Stimulated activated CD8-positive, alpha-beta memory T cell treated with anti-CD3 and anti-CD28 coated beads, Interleukin-4, amount 100 ng/mL, for 48 hours (primary cell): Measurements from ENCODE around the gene OR5D14.

ENCODE experiments used
- DNase-seq: peaks from one replicate; pipeline ENCODE4 v3.0.0-alpha.2; 2020

Gene OR5D14

DNA sequence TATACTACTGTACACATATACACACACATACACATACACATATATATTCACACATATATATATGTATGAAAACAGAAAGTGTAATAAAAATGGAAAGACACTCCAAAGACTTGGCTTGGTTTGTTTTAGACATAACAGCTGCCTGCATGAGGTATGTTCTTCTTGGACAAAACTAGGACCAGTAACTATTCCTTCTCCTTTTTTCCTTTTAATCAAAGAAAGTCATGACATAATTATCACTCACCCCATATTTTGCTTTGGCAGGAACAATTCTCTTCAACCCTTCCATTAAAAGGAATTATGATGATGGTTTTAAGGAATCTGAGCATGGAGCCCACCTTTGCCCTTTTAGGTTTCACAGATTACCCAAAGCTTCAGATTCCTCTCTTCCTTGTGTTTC, at the start of gene OR5D14:
Gene OR5D14, plus strand, starts transcription at position 301 of the 400 bp plus-strand sequence. Its CDS starts 0 bp downstream, at position 301.
- no peak for DNase-seq

DNA sequence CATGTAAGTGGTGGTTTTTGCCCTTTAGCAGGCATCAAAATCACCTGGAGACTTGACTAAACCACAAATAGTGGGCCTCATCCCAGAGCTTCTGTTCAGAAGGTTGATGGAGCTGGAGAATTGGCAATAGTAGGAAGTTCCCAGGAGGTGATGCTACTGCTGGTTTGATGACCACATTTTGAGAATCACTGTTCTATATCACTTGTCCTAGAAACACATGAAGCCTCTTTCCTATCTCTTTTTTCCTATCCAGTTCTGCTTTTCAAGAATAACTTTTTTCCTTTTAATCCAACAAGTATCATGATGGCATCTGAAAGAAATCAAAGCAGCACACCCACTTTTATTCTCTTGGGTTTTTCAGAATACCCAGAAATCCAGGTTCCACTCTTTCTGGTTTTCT, 22.2 kb upstream of the OR5D14 start, which contains the start of gene OR5D13:
Gene OR5D13, plus strand, starts transcription at position 301 of the 400 bp plus-strand sequence. Its CDS starts 0 bp downstream, at position 301.
- no peak for DNase-seq

DNA sequence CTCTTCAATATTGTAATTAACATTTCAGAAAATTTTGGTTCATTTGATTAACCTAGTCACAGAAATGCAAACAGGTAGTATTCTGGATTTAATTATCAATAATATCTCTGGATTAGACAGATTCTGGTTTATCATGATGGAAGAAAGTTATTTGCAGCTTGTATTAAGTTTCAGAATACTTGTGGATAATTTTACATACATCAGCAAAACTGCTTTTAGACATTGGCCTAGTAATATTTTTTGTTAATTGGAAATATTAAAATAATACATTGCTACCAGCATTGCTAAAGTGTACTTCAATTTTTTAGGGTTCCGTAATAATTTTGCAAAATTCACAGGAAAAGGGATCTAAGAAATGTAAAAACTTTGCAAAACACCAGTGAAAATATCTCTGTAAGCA, 3.8 kb upstream of the OR5D14 start:
- no peak for DNase-seq

GRCh38 chr11:55793321-55793720, 2.0 kb upstream of the OR5D14 start:
- no peak for DNase-seq

- DNase-seq: no peak
These were observed 10.9 kb downstream of the OR5D14 start for GRCh38 chr11:55806248-55806647.

GRCh38 chr11:55811067-55811466, 15.7 kb downstream of the OR5D14 start, which contains the start of gene OR5L1:
Gene OR5L1, plus strand, starts transcription at chr11:55811367. Its CDS starts 100 bp downstream, at chr11:55811467.
- DNase-seq: no peak

GRCh38 chr11:55819330-55819729, 24.0 kb downstream of the OR5D14 start, which contains the start of gene OR5D18:
Gene OR5D18, plus strand, starts transcription at chr11:55819630. Its CDS starts 0 bp downstream, at chr11:55819630.
- no peak for DNase-seq

DNA sequence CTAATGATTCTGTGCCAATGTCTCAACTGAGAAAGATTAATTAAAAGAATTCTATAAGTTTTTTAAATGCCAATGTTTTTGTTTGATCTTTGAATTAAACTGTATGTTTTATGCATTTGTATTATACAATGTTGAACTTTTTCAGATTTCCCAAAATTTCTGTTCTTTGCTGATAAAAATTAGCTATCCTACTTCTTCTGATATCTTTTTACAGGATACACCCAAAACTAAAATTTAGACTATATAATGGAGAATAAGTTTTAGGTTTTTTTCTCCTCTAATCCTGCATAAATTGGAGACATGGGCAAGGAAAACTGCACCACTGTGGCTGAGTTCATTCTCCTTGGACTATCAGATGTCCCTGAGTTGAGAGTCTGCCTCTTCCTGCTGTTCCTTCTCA, 31.6 kb downstream of the OR5D14 start, which contains the start of gene OR5L2:
Gene OR5L2, plus strand, starts transcription at position 301 of the 400 bp plus-strand sequence. Its CDS starts 0 bp downstream, at position 301.
- no peak for DNase-seq

DNA sequence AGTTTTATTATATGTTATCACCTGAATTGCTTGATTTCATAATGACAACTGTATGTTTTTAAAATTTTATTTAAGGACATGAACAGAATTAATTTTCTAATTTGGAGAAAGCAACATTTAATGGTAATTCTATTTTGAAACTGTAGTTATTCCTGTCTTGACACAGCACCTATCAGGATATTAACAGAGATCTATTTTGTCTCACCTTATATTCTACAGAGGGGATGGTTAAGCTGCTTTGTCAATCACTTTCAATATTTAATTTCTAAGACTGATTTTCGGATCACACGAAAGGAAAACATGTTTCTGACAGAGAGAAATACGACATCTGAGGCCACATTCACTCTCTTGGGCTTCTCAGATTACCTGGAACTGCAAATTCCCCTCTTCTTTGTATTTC, 43.1 kb downstream of the OR5D14 start, which contains the start of gene OR5D16:
Gene OR5D16, plus strand, starts transcription at position 301 of the 400 bp plus-strand sequence. Its CDS starts 0 bp downstream, at position 301.
- DNase-seq: no peak
